ENCODE results near the gene PHEX.

GRCh38 chrX:22117633-22118032 is 85.5 kb downstream of the PHEX start:
- TF ChIP-seq CTCF (IDR thresholded peaks at IDR 0.05) (no peak), POLR2A (IDR thresholded peaks at IDR 0.05) (no peak)
